K562 (cell line): Measurements from ENCODE around the gene C1orf105. TPM values are rescaled to one million over a fixed set of nuclear protein-coding genes. Genes with fewer than 3 reads are reported as not detected.

Experiments
- ATAC-seq: fragments of 200-7000 bp; cut with Tn5 transposase; 3 replicates; pipeline ENCODE4 v1.9.1; 2020; ENCODE audit warnings: moderate library complexity
- BruUV-seq: library from RNA; stranded (reverse); fragments of 400-500 nt; replicated peaks from 2 replicates; lab custom pipeline; 2021; lab: Mats Ljungman, UMichigan
- CTCF ChIA-PET: fragments of 300-600 bp; formaldehyde crosslinking; extraction: SDS; loops from one replicate; lab custom pipeline; 2021; ENCODE audit warnings: low intra/inter-chr PET ratio; lab: Yijun Ruan, JAX
- POLR2A ChIA-PET: fragments of 300-600, 350-650 bp; sonication (Branson Sonifier 250); formaldehyde crosslinking; extraction: SDS; loops from one replicate; lab custom pipeline; 2021; ENCODE audit warnings: antibody characterized with exemption, inconsistent platforms; lab: Yijun Ruan, JAX
- DNase-seq, 4 experiments: peaks; one replicate each; pipeline versions ENCODE4 v3.0.0 to v3.0.0-alpha.2; 2011 to 2018; ENCODE audit warnings: low spot score in 3 of 4, mixed read lengths in 3 of 4; ENCODE audit errors: extremely low read depth in 1 of 4
- FAIRE-seq: peaks from 2 replicates; lab custom pipeline; 2011; peaks lifted over from hg19 to GRCh38; lab: Jason Lieb, UNC
- H2AFZ ChIP-seq: 2 replicates; pipeline ENCODE4 v1.6.0; 2011; ENCODE audit warnings: low read depth, low read length, control low read depth, inconsistent platforms
- H3K27ac ChIP-seq: fragments of 200-600 bp; 3 replicates; pipeline ENCODE4 v1.8.0; 2011; ENCODE audit warnings: low read depth, mild to moderate bottlenecking, control low read depth, inconsistent platforms, low read length, moderate library complexity, mixed read lengths; ENCODE audit errors: extremely low read depth
- H3K27me3 ChIP-seq, 2 experiments: fragments of 300-600 bp in 1 of 2; 2 replicates in 1 of 2; 3 replicates in 1 of 2; pipeline versions ENCODE4 v1.6.0 to v1.8.0; 2011; ENCODE audit warnings: inconsistent platforms in 2 of 2, low read length in 2 of 2, mild to moderate bottlenecking in 1 of 2, mixed read lengths in 1 of 2, moderate library complexity in 1 of 2; ENCODE audit not compliant: control insufficient read depth in 2 of 2, insufficient read depth in 2 of 2
- H3K36me3 ChIP-seq: fragments of 300-600 bp; 3 replicates; pipeline ENCODE4 v1.8.0; 2011; ENCODE audit warnings: mild to moderate bottlenecking, low read length, inconsistent platforms; ENCODE audit not compliant: control insufficient read depth, insufficient read depth
- H3K4me1 ChIP-seq, 2 experiments: fragments of 200-600 bp in 1 of 2; replicated peaks in 1 of 2; 2 replicates in 1 of 2; 3 replicates in 1 of 2; pipeline versions ENCODE4 v1.5.1 to v1.8.0; 2011; ENCODE audit warnings: inconsistent platforms in 2 of 2, low read length in 2 of 2, mild to moderate bottlenecking in 1 of 2, mixed read lengths in 1 of 2, moderate library complexity in 1 of 2; ENCODE audit not compliant: control insufficient read depth in 2 of 2, insufficient read depth in 2 of 2
- H3K4me2 ChIP-seq: 2 replicates; pipeline ENCODE4 v1.6.1; 2011; ENCODE audit warnings: low read length, control low read depth, inconsistent platforms, mixed read lengths; ENCODE audit not compliant: insufficient read depth
- H3K4me3 ChIP-seq: fragments of 200-600 bp; sonication (generic), shearing (Covaris generic); 2 replicates; pipeline ENCODE4 v1.5.1; 2016; ENCODE audit warnings: control low read depth, inconsistent platforms
- H3K79me2 ChIP-seq: fragments of 200-600 bp; 3 replicates; pipeline ENCODE4 v1.8.0; 2011; ENCODE audit warnings: low read length, inconsistent platforms; ENCODE audit not compliant: control insufficient read depth, insufficient read depth
- H3K9ac ChIP-seq, 2 experiments: 2 replicates each; pipeline versions ENCODE4 v1.6.0 to v1.6.1; 2011; ENCODE audit warnings: low read depth in 2 of 2, low read length in 2 of 2, control low read depth in 1 of 2, inconsistent platforms in 1 of 2, mild to moderate bottlenecking in 1 of 2, mixed read lengths in 1 of 2; ENCODE audit not compliant: insufficient read depth in 1 of 2
- H3K9me1 ChIP-seq: one replicate; pipeline ENCODE4 v1.6.0; 2011; ENCODE audit warnings: inconsistent platforms, mild to moderate bottlenecking, low read length, moderate library complexity; ENCODE audit not compliant: control insufficient read depth, insufficient read depth
- H3K9me3 ChIP-seq: replicated peaks from 2 replicates; pipeline ENCODE4 v1.5.1; 2011; ENCODE audit warnings: low read depth, low read length, inconsistent platforms; ENCODE audit not compliant: control insufficient read depth, insufficient read depth
- H4K20me1 ChIP-seq: replicated peaks from 2 replicates; pipeline ENCODE4 v1.6.1; 2011; ENCODE audit warnings: low read length, inconsistent platforms, mixed read lengths; ENCODE audit not compliant: control insufficient read depth, insufficient read depth
- MEIS2 ChIP-seq: fragments of 450-650 bp; IDR thresholded peaks from 2 replicates; pipeline ENCODE4 v1.6.1; 2014; ENCODE audit warnings: mild to moderate bottlenecking; ENCODE audit not compliant: partially characterized antibody
- PBX2 ChIP-seq, 2 experiments: IDR thresholded peaks in 1 of 2; conservative IDR thresholded peaks in 1 of 2; 2 replicates each; pipeline ENCODE4 v1.6.1; 2016; ENCODE audit warnings: low read depth in 2 of 2, mild to moderate bottlenecking in 1 of 2, missing compliant biosample characterization in 1 of 2, missing genetic modification characterization in 1 of 2, moderate library complexity in 1 of 2
- PKNOX1 ChIP-seq: fragments of 450-650 bp; IDR thresholded peaks from 2 replicates; pipeline ENCODE4 v1.6.1; 2016
- POLR2AphosphoS2 ChIP-seq: IDR thresholded peaks from 2 replicates; pipeline ENCODE4 v1.6.1; 2012; ENCODE audit warnings: low read length, improper control_type of control experiment
- RFX1 ChIP-seq: fragments of 450-650 bp; IDR thresholded peaks from 2 replicates; pipeline ENCODE4 v1.6.1; 2016; ENCODE audit warnings: mild to moderate bottlenecking, moderate library complexity
- WGBS: fragments of 100-300 bp; shearing (Covaris generic); methylation state at CpG from one replicate; pipeline ENCODE4 v1.1.6; 2016; ENCODE audit warnings: low coverage, mixed read lengths; ENCODE audit not compliant: insufficient coverage; ENCODE audit errors: missing lambda C conversion rate; 5-methylcytosine and 5-hydroxymethylcytosine counted together
- in situ Hi-C: fragments of 300-500 bp; cut with MboI; formaldehyde crosslinking; loops from 4 replicates; pipeline ENCODE4 v1.15.0; 2018; ENCODE audit warnings: inconsistent platforms, mixed read lengths
- intact Hi-C: fragments of 100-400 bp; cut with micrococcal nuclease; formaldehyde crosslinking; loops from 2 replicates; pipeline ENCODE4 v1.14.2; 2022
- polyA plus RNA-seq, 8 experiments: library from polyadenylated mRNA; depleted of rRNA in 4 of 8; stranded (reverse) in 5 of 8; unstranded in 3 of 8; fragments of >200 nt; fragmentation: Nextera tagmentation in 2 of 8; fragmentation: Illumina TruSeq in 1 of 8; extraction: Ambion mirVana in 2 of 8; extraction: Trizol in 1 of 8; gene quantifications; 2 replicates each; pipeline versions ENCODE4 v1.2.1 to v1.2.3, GENCODE V29; 2011 to 2014; ENCODE audit warnings: inconsistent platforms in 1 of 8, missing spikeins in 1 of 8
- total RNA-seq, 7 experiments: library from RNA; depleted of rRNA in 6 of 7; stranded (reverse); fragments of >200 nt in 6 of 7; fragmentation: Illumina TruSeq in 2 of 7; extraction: Trizol in 2 of 7; gene quantifications; 2 replicates each; pipeline versions ENCODE4 v1.2.1 to v1.2.3, GENCODE V29; 2011 to 2021; ENCODE audit warnings: low replicate concordance in 1 of 7

The C1orf105 gene
- total and polyA plus RNA-seq, 9 of the 15 experiments (the other 6 are each of a cell fraction or from before 2014, with no cell fraction given): 0.08 TPM; not detected in 8

GRCh38 chr1:172386046-172386445, 34.4 kb upstream of the C1orf105 start:
- Histone ChIP-seq H3K27ac (no peak overlapping the region), H3K9ac (no peak overlapping the region), H3K4me1 (no peaks in the 10 kb centered on the region), H3K79me2 (no peaks in the 10 kb centered on the region), H4K20me1 (no peaks in the 10 kb centered on the region), H3K4me3 (no peak overlapping the region), H3K9me3 (no peaks in the 10 kb centered on the region), H3K36me3 (no peaks in the 10 kb centered on the region), H2AFZ (no peak overlapping the region), H3K4me2 (no peak overlapping the region), H3K27me3 (peaks cover 12 to 23% of the 10 kb centered on the region in 2 experiments; a peak in 4 of 5 replicates), H3K9me1 (no peaks in the 10 kb centered on the region)
- ChIA-PET POLR2A (no interaction called here), CTCF (no interaction called here)
- in situ Hi-C loops: no loop called here
- no peak for DNase-seq
- ATAC-seq: no peak
- no peak for FAIRE-seq
- WGBS: 0% methylated on average over 2 of the region's 2 CpGs
- TF ChIP-seq POLR2AphosphoS2 (no peak), PBX2 (CRISPR knock-in tag; IDR thresholded peaks at IDR 0.05; ENCODE audit: low read depth) (no peak), PBX2 (tag; conservative IDR thresholded peaks at IDR 0.05; ENCODE audit: low read depth) (peak; percentile 70), PKNOX1 (peak; percentile 18; the same call in 1 of the 2 replicates), MEIS2 (peak; percentile 62), RFX1 (no peak)
- intact Hi-C loops: no loop called here
- BruUV-seq: no TSS peak
